ENCODE measurements around the gene BUB3. TPM values are rescaled to one million over a fixed set of nuclear protein-coding genes. Genes with fewer than 3 reads are reported as not detected.

The BUB3 gene
- total RNA-seq, 4 donors from 2014 or later: 78.0 to 129 (median 95.9) TPM

DNA sequence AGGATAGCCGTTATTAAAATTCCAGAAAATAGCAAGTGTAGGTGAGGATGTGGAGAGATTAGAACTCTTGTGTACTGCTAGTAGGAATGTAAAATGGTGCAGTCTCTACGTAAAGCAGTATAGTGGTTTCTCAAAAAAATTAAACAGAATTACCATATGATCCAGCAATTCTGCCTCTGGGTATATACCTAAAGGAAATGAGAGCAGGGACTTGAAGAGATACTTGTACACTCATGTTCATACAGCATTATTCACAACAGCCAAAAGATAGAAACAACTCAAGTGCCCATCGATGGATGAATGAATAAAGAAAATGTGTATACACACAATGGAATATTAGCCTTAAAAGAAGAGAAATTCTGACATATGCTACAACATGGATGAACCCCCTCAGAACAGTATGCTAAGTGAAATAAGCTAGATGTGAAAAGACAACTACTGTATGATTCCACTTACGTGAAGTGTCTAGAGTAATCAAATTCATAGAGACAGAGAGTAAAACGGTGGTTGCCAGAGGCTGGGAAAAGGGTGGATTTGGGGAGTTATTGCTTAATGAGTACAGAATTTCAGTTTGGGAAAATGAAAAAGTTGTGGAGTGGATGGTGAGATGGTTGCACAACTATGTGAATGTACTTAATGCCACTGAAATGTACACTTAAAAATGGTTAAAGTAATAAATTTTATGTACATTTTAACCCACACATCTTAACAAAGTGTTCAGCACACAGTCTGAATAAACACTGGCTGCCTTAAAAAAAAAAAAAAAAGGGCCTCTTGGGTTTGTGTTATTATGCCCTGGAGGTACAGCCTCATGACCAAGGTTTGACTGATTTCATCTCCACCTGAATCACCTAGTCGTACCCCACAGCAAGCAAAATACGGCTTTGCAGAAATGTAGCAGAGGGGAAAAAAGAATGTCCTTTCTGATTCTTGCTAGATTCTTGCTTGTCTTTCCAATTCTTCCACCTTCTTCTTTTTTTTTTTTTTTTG, 26.2 kb downstream of the BUB3 start:
- no peak for TF ChIP-seq CTCF (IDR thresholded peaks at IDR 0.05; ENCODE audit: low read depth)

- no peak for TF ChIP-seq CTCF (IDR thresholded peaks at IDR 0.05; ENCODE audit: low read depth)
Observed at GRCh38 chr10:123183724-123184123, 29.5 kb downstream of the BUB3 start.

DNA sequence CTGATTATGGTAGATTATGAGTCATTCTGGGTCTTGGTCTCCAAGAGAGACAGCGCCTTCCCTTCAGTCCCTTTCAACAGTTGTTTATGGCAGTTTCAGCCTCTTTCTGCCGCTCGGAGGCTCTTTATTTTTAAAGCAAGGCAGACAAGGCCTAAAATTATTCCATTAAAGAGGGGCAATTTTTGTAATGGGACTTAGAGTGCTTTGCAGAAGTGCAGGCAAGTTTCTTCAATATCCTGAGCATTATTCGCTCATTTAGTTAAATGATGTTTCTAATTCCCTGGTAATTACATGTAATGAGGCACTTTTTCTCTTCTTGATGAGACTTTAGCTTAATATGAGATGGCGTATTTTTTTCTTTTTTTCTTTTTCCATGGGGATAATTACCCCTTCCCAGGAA, 33.6 kb downstream of the BUB3 start:
- no peak for TF ChIP-seq CTCF (IDR thresholded peaks at IDR 0.05; ENCODE audit: low read depth)

DNA sequence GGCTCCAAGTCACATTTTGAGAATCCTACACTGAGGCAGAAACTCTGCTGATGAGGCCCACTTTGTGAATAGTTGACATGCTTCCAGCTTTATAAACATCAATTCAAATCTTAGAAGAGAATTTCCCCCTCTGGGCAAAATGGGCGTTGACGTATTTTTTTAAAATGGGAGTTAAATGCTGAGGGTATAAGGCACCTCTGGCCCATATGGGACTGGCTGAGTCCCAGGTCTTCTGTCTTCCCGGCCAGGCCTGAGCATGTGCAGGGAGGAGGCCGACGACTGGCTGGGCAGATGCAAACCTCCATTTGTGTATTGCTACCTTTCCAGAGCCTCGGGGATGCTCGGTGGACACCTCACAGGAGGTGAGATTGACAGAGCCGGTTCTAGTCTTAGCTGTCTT, 37.7 kb downstream of the BUB3 start:
- no peak for TF ChIP-seq CTCF (IDR thresholded peaks at IDR 0.05; ENCODE audit: low read depth)

DNA sequence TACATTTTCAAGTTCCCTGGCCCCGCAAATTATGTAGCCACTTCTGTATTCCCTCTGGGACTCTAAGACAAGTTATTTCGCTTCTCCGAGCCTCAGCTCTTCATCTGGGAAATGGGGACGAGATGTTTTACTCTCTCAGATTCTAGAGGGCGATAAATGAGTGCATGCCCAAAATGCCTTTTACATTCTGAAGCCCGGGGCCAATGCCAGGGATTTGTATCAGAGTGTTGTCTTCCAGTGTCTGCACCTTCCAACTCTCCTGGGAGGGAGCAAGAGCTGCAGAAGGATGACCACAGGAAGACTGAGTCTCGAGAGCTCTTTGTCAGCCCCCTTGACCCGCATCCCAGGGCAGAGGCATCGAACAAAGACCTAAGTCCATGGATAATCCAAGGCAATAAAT, 39.9 kb downstream of the BUB3 start:
- no peak for TF ChIP-seq CTCF (IDR thresholded peaks at IDR 0.05; ENCODE audit: low read depth)

DNA sequence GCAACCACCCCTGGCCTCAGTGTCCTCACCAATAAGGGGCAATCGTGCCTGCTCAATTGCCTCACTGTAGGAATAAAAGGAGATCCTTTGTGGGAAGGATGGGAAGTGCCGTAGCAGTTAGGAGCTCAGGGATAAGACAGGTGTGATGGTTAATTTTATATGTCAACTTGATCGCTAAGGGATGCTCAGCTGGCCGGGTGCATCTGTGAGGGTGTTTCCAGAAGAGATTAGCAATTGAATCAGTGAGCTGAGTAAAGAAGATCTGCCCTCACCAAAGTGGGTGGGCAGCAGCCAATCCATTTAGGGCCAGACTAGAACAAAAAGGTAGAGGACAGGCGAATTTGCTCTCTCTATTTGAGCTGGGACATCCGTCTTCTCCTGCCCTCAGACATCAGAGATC, 46.3 kb downstream of the BUB3 start:
- TF ChIP-seq CTCF (IDR thresholded peaks at IDR 0.05; ENCODE audit: low read depth): no peak

- TF ChIP-seq CTCF (IDR thresholded peaks at IDR 0.05; ENCODE audit: low read depth): no peak
Observed at GRCh38 chr10:123202506-123202905, 48.3 kb downstream of the BUB3 start.

Data from subcutaneous adipose tissue (tissue), 4 donors.